Right lung (tissue), 5 donors: ENCODE results near the gene CCDC12. TPM values are rescaled to one million over a fixed set of nuclear protein-coding genes. Genes with fewer than 3 reads are reported as not detected.
A peak's percentile ranks its signal among the peaks of the same experiment; 100 is the strongest.

Experiments
- DNase-seq, 2 donors: peaks; one replicate each; pipeline ENCODE4 v3.0.0-alpha.2; 2013
- polyA plus RNA-seq, 5 donors: library from polyadenylated mRNA; unstranded; fragments of 120-200 nt; gene quantifications; one replicate each; pipeline versions ENCODE4 v1.2.1 to v1.2.3, GENCODE V29; 2013; ENCODE audit warnings: inconsistent platforms in 1 of 5, low replicate concordance in 1 of 5; ENCODE audit not compliant: insufficient read length in 5 of 5, insufficient read depth in 1 of 5

CCDC12 gene
- polyA plus RNA-seq, 5 donors: 42.1 to 58.1 (median 50.8) TPM

DNA sequence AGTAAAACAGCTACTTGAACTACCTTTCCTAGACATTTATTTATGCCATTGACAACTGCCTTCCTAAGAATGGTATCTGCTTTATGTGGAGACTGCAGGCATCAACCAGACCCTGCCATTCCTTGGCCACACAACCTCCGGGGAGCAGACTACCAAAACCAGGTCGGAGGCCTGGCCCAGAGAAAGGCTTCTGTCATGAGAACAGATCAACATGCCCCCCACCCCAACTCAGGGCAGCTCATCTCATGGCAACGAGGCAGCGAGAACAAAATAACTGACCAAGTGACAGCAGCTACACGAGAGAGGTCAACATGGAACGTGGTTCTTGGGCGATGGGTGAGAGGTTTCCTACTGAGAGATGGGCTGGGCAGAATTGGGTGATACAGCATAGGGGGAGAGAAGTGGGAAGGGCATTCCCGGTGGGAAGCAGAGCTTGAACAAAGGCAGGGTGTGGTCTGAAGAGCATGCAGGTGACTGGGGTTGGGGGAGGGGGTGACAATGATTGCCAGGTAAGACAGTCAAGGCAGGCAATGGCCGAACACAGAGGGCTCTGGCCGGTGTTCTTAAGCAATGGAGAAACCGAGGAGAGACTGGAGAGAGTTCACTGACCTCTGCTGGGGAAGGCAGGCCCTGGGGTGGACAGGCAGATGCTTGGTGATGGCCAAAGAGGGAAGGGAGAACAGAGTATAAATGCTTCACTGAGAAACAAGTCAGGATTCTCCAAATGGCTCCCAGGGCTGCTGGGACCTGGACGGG lies 33.9 kb downstream of the CCDC12 start:
- DNase-seq: no peak

DNA sequence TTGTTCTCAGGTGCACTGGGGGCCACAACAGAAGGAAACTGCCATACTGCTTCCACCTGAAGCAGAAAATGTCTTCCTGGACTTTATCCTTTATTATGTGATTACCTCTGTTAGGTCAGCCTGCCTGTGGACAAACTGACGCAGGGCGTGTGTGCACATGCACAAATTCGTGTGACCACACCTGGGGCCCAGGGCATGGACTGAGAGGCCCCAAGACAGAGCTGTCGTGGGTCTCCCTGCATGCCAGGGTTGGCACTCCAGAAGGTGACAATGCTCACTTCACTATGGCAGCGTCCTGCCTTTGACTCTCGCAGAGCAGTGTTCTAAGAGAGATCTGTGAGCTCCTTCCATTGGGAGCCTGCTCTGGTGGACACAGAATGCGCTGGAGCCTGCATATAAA lies 34.5 kb downstream of the CCDC12 start:
- no peak for DNase-seq

DNA sequence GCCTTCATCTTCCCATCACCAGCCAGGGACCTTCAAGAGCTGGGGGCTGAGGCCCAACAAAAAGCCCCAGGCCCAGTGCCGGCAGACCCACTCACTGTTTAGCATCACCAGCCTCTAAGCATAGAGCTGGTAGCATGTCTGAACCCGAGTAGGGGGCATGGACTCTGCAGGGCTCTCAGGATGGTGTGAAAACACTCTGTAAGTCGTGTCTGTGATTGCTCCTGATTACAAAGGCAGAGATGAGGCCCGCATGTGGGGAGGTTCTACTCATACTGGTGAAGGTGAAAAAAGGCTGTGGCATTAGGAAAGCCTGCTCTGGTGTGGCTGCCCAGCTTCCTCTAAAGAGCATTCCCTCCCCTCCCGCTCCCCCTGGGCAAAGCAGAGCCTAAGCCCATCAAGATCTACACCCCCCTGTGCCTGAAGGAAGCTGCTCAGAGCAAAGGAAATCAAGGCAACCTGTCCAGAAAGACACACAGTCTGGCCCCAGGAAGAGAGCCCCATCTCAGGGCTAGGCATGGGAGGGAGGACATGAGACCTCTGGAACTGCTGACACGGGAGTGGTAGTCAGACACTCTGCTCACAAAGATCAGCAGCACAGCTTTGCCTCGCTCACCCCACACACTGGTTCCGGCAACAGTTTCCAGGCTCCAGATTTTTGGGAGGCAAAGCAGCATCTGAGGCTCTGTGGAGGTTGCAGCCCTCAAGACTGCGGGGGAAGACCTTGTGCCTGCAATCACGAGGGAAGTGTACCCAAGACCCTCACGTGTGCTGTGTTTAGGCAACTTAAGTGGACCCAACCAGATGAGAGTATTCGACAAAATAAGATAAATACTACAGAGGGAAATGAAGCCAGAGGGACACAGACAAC lies 36.7 kb downstream of the CCDC12 start:
- DNase-seq: no peak

DNA sequence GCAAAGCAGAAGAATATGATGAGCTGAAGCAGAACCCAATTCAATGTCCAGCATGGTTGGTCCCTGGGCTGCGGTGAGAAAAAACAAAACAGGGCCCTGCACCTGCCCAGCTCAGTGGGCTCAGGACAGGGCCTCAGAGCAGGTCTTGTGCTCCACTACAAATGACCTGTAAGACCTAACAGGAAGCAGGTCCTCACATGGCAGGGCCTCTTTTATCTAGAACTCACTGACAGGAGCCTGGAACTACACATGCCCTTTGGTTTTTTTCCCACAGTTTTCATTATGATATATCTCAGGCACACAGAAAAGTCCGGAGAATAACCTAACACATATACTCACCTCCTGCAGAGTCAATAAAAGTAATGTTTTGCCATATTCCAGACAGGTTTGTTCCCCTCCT lies 38.4 kb downstream of the CCDC12 start:
- DNase-seq: no peak

DNA sequence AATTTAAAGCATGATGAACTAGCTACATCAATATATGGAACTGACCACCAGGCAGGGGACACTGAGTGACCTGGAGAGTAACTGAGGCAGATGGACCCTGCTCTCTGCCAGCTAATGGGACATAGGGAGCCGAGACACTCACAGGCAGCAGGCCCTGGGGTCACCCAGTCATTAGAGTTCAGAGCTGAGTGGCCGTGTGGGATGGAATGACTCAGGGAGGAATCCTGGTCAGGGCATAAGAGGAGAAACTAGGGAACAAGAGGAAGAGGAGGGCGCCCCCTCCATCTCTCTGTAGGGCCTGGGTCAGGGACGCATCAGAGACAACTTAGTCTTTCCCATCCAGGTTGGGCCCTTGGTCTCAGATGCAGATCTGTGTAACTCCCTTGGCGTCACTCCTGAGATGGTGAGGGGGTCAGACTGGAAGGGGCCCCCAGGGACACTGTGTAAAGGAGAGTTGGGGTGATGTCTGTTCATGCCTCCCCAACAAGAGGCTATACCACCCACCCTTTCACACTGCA lies 39.8 kb downstream of the CCDC12 start:
- no peak for DNase-seq

DNA sequence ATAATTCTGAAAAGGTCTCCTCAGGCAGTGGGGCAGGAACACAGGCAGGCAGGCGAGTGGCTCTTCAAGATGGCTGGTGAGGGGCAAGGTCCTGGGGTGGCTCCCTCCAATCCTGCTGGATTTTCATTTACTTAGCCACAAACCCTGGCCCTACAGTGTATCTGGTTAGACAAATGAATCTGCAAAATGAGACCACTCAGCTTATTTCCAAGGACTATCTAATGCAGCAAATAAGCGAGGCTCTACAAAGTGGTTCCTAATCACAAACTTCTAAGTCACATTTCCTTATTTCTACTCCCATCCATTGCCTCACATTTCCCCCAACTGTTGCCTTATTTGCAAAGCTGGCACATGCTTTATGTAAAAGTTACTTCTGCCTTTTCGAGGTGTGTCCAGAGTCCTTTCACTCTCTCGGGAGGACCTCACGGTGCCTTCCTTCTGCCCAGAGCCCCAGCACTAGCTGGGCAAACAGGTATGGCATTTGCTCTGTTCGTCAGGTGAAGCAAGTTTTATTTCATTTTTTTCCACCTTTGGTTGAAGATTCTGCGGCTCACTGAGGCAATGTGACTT lies 40.5 kb downstream of the CCDC12 start:
- no peak for DNase-seq

DNA sequence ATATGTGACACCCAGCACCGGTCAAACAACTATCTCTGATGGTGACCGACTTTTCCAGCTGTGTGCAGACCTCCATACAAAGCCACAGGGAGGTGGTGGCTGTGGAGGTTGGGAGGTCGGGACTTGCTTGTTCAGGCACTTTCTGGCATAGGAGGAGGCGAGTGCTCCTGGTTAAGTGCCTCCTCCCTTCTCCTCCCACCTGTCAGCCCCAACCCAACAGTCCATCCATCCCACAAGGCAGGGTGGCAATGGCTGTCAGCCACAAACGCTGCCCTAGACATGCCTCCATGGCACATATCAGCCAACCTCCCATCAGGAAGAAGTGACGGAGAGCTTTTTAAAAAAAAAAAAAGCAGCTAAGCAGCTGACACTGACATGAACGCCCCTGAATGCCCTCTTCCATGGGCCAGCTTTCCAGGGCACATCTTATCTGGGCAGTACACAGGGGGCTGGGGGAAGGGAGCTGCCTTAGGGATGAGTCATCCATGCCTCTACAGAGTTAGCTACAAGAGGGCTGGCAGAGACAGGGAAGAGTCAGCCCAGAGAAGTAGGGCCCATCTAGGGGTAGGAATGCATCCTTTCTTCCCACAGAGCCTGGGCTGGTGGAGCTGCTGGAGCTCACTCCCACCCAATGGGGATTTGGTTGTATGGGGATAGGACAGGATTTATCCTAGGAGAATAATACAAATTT lies 41.2 kb downstream of the CCDC12 start:
- DNase-seq: peak in 1 of 2 donors; percentile 48

DNA sequence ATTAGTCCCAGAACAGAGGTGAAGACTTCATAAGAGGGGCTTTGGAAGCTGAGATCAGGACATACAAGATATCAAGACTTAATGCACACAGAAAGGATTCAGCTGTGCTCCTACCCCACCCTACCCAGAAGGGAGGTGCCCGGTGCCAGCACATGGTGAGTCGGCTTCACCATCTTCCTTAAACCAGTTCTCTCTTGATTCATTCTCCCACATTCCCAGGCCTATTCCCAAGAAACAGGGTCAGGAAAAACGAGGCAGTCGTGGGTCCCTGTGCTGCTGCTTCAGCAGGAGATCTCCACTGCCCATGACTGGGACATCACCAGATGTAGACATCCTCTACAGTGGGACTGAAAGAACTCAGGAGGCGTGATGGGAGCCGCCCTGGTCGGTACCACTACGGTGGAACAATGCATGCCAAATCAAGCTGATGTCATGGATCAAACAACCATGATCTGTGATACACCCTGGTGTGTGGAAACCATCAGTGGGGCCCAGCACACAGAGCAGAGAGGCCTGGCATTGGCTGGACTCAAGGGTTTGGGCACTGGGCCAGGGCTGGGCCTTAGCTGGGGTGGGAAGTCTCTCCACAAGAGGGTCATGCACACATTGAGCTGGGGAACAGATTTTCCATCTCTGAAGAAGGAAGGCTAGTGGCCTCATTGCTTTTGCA lies 41.9 kb downstream of the CCDC12 start:
- DNase-seq: peak in 1 of 2 donors; percentile 37

DNA sequence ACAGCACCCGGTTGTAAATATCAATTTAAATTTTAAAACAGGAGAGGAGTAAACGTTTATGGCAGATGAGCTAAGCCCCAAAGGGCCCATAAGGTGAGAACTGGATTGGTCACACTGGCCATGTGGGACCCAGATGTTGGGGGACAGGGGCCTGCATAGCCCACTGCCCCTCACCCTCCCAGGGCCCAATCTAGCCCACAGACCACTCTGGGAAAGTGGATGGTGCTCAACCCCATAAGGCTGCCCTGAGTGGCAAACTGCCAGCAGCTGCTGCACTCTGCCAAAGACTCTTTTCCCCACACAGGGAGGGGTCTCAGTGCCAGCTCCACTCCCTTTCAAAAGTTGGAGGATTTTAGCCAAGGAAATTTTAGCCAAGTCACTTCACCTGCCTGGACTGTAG lies 42.5 kb downstream of the CCDC12 start:
- no peak for DNase-seq

DNA sequence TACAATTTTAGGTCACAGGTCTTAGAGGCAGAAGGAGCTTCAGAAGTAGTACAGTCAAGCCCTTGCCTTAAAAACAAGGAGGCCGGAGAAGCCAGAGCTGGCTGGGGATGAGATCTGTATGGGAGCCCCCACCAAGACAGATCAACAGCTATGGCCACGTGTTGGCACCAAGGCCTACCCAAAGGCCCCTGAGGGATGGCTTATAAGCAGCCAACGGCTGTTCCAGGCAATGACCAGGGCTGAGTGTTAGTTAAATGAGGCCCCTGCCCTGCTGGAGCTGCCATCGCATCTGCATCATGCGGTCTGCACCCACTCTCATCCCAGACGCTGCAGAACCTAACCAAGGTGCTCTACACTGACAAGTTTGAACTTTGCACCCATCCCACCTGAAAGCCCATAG lies 43.3 kb downstream of the CCDC12 start:
- no peak for DNase-seq

DNA sequence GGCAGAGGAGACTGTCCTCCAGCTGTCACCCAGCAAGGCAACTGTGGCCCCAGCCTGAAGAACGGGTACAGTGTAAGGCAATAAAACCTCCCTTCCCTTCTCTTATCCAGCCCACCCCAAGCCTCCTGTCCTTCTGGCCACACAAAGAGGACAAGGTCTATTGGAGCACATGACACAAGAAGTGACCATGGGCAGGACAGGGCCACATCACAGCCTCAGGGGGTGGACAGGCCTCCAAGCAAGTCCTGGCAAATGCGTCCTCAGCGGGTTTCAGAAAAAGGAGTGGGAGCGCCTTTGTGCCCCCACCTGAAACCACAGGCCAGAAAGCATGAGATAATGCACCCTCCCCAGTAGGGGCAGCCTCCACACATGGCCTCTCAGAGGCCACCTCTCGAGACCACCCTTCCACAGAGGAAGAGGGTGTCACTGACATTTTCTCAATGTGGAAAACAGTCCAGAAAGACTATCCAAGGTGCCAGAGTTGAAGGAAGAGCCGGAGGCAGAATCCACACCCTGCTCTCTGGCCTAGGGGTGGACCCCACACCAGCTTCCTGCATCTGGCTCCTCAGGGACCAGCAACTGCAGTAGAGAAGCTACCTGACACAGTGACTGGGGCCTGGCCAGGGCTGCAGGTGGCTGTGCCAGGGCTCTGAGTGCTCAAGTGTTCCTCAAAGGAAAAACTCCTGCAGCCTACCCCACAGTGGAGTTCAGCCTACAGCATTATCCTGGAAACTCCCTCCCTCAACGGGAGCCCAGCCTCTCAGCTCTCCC lies 43.9 kb downstream of the CCDC12 start:
- DNase-seq: no peak

DNA sequence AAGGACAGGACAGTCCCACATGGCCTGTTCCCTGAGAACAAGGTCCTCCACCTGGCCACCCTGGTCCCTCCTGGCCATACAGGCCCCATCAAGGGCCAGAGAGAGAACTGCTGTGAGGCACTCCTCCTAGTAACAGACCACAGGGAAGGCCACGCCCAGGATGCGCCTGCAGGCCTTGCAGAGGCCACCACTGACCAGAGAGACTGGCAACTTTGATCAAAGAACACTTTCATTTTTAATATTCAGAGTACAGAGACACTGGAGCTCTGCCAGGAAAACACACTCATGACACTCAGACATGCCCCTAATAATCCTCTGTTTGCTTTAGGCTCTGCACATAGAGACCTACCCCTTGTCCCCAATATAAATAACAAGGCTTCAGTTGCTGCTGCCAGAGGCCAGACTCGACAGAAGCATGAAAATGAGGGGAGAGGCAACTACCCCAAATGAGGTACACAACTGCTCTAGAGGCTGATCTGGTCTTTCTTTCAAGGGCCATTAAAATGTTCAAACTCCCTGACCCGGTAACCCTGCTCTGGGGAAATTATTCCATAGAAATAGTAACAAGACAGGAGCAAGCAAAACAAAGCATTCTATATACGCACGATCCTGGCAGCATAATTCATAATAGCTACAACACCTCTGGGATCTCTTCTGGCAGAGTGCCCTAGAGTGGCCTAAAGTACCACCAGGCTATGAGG lies 44.8 kb downstream of the CCDC12 start:
- DNase-seq: peak in 1 of 2 donors; percentile 35

DNA sequence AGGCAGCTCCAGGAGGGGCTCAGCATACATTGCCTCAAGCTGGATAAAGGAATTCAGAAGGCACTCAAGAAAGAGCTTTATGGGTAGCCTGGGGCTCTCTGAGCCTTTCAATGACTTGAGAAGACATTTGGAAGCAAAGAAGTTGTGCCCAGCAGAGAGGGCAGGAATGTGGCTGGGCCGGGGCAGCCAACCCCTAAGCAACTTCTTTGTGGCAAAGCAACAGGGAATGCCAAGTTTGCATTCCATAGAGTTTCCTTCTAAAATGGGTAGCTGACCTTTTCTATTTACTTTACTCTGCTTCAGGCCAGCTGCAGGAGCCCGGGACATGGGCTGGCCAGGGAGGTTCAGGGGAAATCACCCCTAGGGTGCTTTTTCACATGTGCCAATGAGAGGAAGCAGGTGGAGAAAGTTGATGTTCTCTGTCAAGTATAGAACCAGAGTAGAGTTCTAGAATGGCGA lies 45.6 kb downstream of the CCDC12 start:
- DNase-seq: peak in 1 of 2 donors; percentile 29

DNA sequence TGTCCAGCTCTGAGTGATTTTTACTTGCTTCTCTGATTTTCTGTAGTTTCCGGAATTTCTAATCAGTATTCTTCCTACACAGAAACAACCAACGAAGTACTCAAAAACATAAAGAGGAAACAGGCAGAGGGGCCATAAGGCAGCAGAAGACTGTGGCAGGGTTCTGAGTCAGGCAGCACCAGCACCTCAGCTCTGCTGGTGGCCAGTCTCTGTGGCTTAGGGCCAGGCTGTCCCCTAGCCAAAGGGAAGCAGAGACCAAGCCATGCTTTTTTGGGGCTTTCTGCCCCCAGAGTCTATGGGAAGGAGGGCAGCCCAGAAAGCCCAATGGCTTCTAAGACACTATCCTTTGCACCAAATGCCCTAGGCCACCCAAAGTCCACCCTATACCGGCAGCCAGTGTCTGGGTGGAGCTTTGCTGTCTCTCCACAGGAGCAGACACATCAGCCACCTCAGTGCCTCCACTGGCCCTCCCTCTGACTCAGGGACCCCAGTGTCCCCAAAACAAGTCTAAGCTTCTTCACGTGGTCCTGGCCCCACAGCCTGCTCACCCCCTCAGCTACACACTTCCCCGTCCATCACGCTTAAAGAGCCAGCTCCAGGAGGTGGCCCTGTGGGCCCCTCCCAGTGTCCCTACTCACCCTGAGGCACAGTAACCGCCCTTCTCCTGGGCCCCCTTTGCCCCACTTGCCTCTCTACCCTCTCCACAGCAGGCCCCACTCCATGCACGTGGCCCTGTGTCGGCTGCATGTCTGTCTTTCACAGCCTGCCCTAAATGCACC lies 46.2 kb downstream of the CCDC12 start:
- no peak for DNase-seq

DNA sequence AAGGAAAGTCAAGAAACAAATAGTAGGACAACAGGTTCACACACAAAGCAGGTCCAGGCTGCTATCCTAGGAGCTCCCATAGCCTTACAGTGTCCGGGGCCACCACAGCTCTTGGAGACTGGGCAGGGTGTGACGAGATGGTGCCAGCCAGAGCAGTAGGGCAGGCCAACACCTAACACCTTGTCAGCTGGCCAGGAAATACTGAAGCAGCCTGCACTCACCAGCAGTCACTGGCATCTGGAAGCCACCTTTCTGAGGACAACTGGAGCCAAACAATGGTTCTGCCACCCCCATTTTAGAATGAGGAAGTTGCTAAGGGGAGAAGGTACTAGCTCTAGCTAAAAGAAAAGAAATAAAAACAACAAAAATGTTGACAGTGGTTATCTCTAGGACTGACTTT lies 47.2 kb downstream of the CCDC12 start:
- no peak for DNase-seq

DNA sequence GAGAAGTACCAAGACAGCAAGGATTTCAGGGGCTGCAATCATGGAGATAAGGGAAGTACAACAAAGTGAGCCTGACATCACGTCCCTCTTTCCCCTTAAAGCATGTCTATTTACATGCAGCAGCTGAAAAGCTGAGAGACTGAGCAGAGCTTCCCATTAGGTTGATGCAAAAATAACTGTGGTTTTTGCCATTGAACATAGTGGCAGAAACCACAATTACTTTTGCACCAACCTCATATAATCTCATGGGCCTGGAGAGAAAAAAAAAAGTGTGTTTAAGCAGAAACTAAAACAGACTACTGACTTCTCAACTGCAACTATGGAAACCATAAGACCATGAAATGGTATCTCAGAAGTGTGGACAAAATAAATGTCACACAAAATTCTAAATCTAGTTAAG lies 48.3 kb downstream of the CCDC12 start:
- no peak for DNase-seq

DNA sequence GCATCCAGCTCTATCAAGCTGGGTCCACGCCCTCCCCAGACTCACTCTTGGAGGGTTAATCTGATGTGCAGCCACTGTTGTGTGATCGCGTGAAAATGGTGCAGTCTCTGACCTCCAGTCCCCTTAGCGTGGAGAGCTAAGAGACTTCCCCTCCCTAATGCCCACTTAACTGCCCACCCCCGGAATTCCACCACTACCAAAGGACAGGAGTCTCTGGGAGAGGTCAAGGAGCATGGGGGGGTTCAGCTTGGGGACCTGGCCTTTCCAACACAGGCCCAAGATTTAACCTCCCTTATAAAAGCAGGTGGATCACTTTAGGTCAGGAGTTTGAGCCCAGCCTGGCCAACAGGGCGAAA lies 48.8 kb downstream of the CCDC12 start:
- DNase-seq: no peak

DNA sequence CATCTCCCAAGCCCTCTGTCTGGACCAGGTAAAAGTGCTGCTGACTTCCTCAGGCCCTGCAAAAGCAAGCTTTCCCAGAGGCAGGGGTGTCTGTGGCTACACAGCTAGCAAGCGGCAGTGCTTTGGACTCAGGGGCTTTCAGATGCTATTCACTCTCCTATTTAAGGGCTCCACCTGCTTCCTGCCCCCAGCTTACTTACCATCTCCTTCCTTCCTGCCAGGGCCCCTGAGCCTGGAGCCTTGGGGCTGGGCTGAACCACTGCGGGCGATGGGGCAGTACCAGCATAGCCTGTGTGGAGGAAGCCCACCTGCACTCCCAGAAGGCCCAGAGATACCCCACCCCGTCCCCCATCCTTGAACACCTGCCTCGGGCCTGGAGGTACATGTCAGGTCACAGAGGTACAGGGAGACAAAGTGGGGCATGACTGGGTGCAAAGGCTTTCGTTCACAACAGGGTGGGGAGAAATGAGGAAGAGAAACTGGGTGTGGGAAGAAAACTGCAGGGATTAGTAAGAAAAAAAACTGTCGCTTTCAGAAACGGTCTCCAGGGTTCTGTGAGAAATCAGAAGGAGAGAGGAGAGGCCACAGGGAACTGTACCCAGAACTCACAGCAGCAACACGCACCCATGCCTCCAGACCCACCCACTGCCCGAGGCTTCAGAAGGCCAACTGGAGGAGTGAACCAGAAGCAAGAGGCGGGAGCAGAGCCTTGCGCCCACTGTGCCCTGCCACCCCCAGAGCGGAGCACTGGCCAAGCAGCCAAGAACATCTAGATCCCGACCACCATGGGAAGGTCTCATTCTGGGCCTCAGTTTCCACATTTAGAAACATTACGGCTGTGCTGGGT lies 49.5 kb downstream of the CCDC12 start:
- no peak for DNase-seq
